Measurements from ENCODE around the gene CALML5.

GRCh38 chr10:5532307-5532605 lies 32.9 kb upstream of the CALML5 start:
- TF ChIP-seq POLR2AphosphoS5 (IDR thresholded peaks at IDR 0.05; ENCODE audit: borderline replicate concordance, low read depth, low read length): no peak
- TF ChIP-seq EZH2 (IDR thresholded peaks at IDR 0.05): no peak

All from SK-N-MC (cell line).